ENCODE data around the gene RNU1-3.

DNA sequence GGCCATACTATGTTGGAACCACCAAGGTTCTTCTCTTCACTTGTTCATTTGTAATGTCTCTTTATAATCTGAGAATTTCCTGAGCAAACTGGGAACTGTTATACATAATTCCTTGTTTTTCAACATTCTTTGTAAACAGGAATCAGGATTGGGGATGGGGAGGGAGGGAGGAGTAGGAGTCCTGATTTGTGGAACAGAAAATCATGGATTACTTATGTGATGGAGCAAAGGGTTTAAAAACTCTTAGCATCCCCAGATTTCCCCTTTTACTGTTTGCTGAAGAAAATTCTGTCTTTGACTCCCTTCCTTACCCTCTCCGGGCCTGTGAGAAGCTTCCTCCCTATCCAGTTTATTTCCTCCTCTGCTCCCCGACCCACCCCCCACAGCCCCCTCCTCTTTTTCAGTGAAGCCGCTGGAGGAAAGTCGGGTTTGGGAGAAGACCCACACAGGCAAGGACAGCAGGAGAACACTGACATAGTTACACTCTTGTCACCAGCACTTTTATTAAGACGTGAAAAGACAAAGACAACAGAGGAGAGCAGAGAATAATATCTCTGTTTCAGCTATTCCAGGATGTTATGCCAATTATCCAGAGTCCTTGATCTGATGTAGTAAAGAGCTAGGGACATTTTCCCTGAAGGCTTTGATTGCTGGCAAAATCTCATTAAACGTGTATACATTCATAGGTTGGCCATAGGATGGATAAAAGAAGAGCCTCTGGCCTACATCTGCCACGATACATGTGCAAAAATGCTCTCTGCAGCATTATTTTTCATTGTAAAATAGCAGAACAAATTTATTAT lies 48.8 kb downstream of the RNU1-3 start:
- TF ChIP-seq, protein P1, sequence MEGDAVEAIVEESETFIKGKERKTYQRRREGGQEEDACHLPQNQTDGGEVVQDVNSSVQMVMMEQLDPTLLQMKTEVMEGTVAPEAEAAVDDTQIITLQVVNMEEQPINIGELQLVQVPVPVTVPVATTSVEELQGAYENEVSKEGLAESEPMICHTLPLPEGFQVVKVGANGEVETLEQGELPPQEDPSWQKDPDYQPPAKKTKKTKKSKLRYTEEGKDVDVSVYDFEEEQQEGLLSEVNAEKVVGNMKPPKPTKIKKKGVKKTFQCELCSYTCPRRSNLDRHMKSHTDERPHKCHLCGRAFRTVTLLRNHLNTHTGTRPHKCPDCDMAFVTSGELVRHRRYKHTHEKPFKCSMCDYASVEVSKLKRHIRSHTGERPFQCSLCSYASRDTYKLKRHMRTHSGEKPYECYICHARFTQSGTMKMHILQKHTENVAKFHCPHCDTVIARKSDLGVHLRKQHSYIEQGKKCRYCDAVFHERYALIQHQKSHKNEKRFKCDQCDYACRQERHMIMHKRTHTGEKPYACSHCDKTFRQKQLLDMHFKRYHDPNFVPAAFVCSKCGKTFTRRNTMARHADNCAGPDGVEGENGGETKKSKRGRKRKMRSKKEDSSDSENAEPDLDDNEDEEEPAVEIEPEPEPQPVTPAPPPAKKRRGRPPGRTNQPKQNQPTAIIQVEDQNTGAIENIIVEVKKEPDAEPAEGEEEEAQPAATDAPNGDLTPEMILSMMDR (IDR thresholded peaks at IDR 0.05; ENCODE audit: low read depth, low read length) = no peak
- TF ChIP-seq EZH2phosphoT487 (IDR thresholded peaks at IDR 0.05; ENCODE audit: low read depth) = no peak
